ENCODE results near the gene MKNK2. TPM values are rescaled to one million over a fixed set of nuclear protein-coding genes. Genes with fewer than 3 reads are reported as not detected.
"Not testable (repeated sequence)": the region's sequence is repeated elsewhere in the genome, so short reads cannot be mapped to it uniquely, and the experiment has no call there.

MKNK2 gene
- total and polyA plus RNA-seq, 3 donors from 2014 or later: 76.5 to 103 (median 93.0) TPM

DNA sequence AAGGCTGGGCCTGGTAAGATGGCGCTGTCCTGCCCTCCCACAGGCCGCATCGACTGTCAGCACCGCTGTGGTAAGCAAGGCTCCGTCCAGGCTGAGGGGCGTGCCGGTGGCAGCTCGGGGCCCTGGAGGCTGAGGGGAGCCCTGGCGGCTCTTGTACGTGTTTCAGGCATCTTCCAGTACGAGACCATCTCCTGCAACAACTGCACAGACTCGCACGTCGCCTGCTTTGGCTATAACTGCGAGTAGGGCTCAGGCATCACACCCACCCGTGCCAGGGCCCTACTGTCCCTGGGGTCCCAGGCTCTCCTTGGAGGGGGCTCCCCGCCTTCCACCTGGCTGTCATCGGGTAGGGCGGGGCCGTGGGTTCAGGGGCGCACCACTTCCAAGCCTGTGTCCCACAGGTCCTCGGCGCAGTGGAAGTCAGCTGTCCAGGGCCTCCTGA, 46.9 kb upstream of the MKNK2 start:
- Histone ChIP-seq H3K4me3 (no peak overlapping the region), H3K27me3 (no peaks in the 10 kb centered on the region), H3K9me3 (no peaks in the 10 kb centered on the region), H3K36me3 (ENCODE audit: low read depth, missing control alignments) (no peaks in the 10 kb centered on the region), H3K27ac (no peak overlapping the region), H3K4me1 (peaks cover 22% of the 10 kb centered on the region)
- intact Hi-C loops (cut with DNase I; ENCODE audit: low total_unique reads): no loop called here
- TF ChIP-seq CTCF (IDR thresholded peaks at IDR 0.05): no peak
- TF ChIP-seq POLR2A (IDR thresholded peaks at IDR 0.05): no peak
- no peak for DNase-seq
- 85 to 100% methylated on average over 4 to 23 of the region's 23 CpGs for WGBS, 2 donors

GRCh38 chr19:2097203-2097885, 46.3 kb upstream of the MKNK2 start:
- Histone ChIP-seq H3K27me3 (no peaks in the 10 kb centered on the region), H3K4me1 (peaks cover 22% of the 10 kb centered on the region), H3K4me3 (peak overlapping the region; percentile 49 to 68), H3K27ac (peak overlapping the region; percentile 3 to 69), H3K36me3 (ENCODE audit: low read depth, missing control alignments) (no peaks in the 10 kb centered on the region), H3K9me3 (no peaks in the 10 kb centered on the region)
- intact Hi-C loops (cut with DNase I; ENCODE audit: low total_unique reads): no loop called here
- DNase-seq: no peak
- TF ChIP-seq POLR2A (IDR thresholded peaks at IDR 0.05): no peak
- TF ChIP-seq CTCF (IDR thresholded peaks at IDR 0.05): no peak
- WGBS, 2 donors: 13 to 30% methylated on average over 18 to 30 of the region's 30 CpGs

DNA sequence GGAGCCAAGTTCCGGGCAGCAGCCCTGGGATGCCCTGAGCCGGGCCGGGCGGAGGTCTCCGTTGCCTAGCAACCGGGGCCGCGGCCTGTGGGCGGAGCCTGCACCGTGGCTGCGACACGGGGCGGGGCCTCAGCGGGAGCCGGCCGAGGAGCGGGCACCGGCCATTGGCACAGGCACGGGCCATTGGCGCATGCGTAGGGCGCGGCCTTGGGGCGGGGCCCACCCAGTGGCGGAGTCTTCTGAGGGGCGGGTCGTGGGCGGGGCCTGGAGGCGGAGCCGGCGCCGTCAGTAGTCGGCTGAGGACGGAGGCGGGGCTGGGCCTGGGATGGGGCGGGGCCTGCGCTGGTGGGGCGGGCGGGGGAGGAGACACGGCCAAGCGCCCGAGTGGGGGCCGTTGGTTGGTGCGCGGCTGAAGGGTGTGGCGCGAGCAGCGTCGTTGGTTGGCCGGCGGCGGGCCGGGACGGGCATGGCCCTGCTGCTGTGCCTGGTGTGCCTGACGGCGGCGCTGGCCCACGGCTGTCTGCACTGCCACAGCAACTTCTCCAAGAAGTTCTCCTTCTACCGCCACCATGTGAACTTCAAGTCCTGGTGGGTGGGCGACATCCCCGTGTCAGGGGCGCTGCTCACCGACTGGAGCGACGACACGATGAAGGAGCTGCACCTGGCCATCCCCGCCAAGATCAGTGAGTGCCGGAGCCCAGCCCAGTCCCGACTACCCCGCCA, 45.6 kb upstream of the MKNK2 start, which contains the start of gene IZUMO4:
IZUMO4 (plus strand) TSS at position 436 of the 723 bp plus-strand sequence; CDS start at position 467, 31 bp downstream.
- WGBS, 2 donors: 0% methylated on average over 69 of the region's 70 CpGs; no CpG with 5 or more reads in 1 of the 2 donors
- intact Hi-C loops (cut with DNase I; ENCODE audit: low total_unique reads): no loop called here
- H3K4me3 ChIP-seq: peak within 1 kb of the TSS; percentile 68 to 87
- H3K4me1 ChIP-seq: peaks cover 24% of the 10 kb centered on the region
- DNase-seq: peak; percentile 99
- H3K27me3 ChIP-seq: no peaks in the 10 kb centered on the region
- TF ChIP-seq POLR2A (IDR thresholded peaks at IDR 0.05): no peak
- peak in 2 of 3 experiments; percentile 22 to 40 for TF ChIP-seq CTCF (IDR thresholded peaks at IDR 0.05)
- no peaks in the 10 kb centered on the region for H3K9me3 ChIP-seq
- peak within 1 kb of the TSS; percentile 35 to 95 for H3K27ac ChIP-seq
- H3K36me3 ChIP-seq (ENCODE audit: low read depth, missing control alignments): no peaks in the 10 kb centered on the region

- intact Hi-C loops (cut with DNase I; ENCODE audit: low total_unique reads): no loop called here
- 0% methylated on average over 54 of the region's 56 CpGs; no CpG with 5 or more reads in 1 of the 2 donors for WGBS, 2 donors
- Histone ChIP-seq H3K27me3 (no peaks in the 10 kb centered on the region), H3K36me3 (ENCODE audit: low read depth, missing control alignments) (no peaks in the 10 kb centered on the region), H3K27ac (peak within 1 kb of the TSS; percentile 35 to 95), H3K9me3 (no peaks in the 10 kb centered on the region), H3K4me1 (peaks cover 28% of the 10 kb centered on the region), H3K4me3 (peak within 1 kb of the TSS; percentile 68 to 87)
- TF ChIP-seq POLR2A (IDR thresholded peaks at IDR 0.05): no peak
- TF ChIP-seq CTCF (IDR thresholded peaks at IDR 0.05): peak; percentile 43 to 88 (median 66)
- no peak for DNase-seq
These were observed 45.0 kb upstream of the MKNK2 start, which contains the start of gene MOB3A for GRCh38 chr19:2096034-2096479. TSS of gene MOB3A (minus strand) at chr19:2096326. CDS start at chr19:2078560, 17,766 bp downstream.

- H3K4me3 ChIP-seq; H3K36me3 ChIP-seq (ENCODE audit: low read depth, missing control alignments); H3K27me3 ChIP-seq; H3K9me3 ChIP-seq; intact Hi-C loops (cut with DNase I; ENCODE audit: low total_unique reads); DNase-seq: not testable (repeated sequence)
- peaks cover 37% of the 10 kb centered on the region for H3K4me1 ChIP-seq
- WGBS, 2 donors: 87 to 92% methylated on average over 13 of the region's 13 CpGs
- peak overlapping the region in 1 of 2 donors; percentile 95 for H3K27ac ChIP-seq
These were observed 41.0 kb upstream of the MKNK2 start for GRCh38 chr19:2091926-2092525.
